GM12878 (cell line): ENCODE measurements around the gene SIGLEC11. TPM values are rescaled to one million over a fixed set of nuclear protein-coding genes. Genes with fewer than 3 reads are reported as not detected.

Experiments used
- BACH1 ChIP-seq: fragments of 450-650 bp; IDR thresholded peaks from 2 replicates; pipeline ENCODE4 v1.6.1; 2017; ENCODE audit warnings: mild to moderate bottlenecking, borderline replicate concordance
- CBX3 ChIP-seq: fragments of 200-600 bp; sonication (generic); IDR thresholded peaks from 2 replicates; pipeline ENCODE4 v1.6.1; 2016; ENCODE audit warnings: low read depth, borderline replicate concordance
- CBX5 ChIP-seq: sonication (generic); IDR thresholded peaks from 2 replicates; pipeline ENCODE4 v1.6.1; 2016; ENCODE audit warnings: low read depth, moderate library complexity, mild to moderate bottlenecking, inconsistent platforms
- EZH2 ChIP-seq: IDR thresholded peaks from 2 replicates; pipeline ENCODE4 v1.6.1; 2012; ENCODE audit warnings: low read depth, mild to moderate bottlenecking, control low read depth, inconsistent platforms, low read length, borderline replicate concordance; ENCODE audit not compliant: control insufficient read depth
- GABPA ChIP-seq: IDR thresholded peaks from 2 replicates; pipeline ENCODE4 v1.6.1; 2014; ENCODE audit warnings: antibody characterized with exemption, low read depth, mild to moderate bottlenecking, inconsistent platforms
- IKZF2 ChIP-seq, 2 experiments: fragments of 450-650 bp; IDR thresholded peaks; 2 replicates each; pipeline ENCODE4 v1.6.1; 2017; ENCODE audit warnings: mild to moderate bottlenecking in 2 of 2, moderate library complexity in 2 of 2
- MEF2B ChIP-seq: fragments of 450-650 bp; IDR thresholded peaks from 2 replicates; pipeline ENCODE4 v1.6.1; 2018; ENCODE audit warnings: mild to moderate bottlenecking, moderate library complexity; ENCODE audit not compliant: partially characterized antibody, poor library complexity, severe bottlenecking
- NFIC ChIP-seq: IDR thresholded peaks from 2 replicates; pipeline ENCODE4 v1.6.1; 2012; ENCODE audit warnings: low read depth, mild to moderate bottlenecking, inconsistent platforms, low read length, moderate library complexity
- NR2F1 ChIP-seq: fragments of 450-650 bp; conservative IDR thresholded peaks from 2 replicates; pipeline ENCODE4 v1.6.1; 2017; ENCODE audit warnings: mild to moderate bottlenecking
- NRF1 ChIP-seq: conservative IDR thresholded peaks from 2 replicates; pipeline ENCODE4 v1.6.1; 2011; ENCODE audit warnings: mild to moderate bottlenecking, low read depth, low read length, improper control_type of control experiment
- PAX5 ChIP-seq: IDR thresholded peaks from 2 replicates; pipeline ENCODE4 v1.6.1; 2011; ENCODE audit warnings: low read depth, low read length, borderline replicate concordance
- PML ChIP-seq: IDR thresholded peaks from 2 replicates; pipeline ENCODE4 v1.6.1; 2012; ENCODE audit warnings: low read length, inconsistent platforms
- POLR2A ChIP-seq: IDR thresholded peaks from 2 replicates; pipeline ENCODE4 v1.6.1; 2011; ENCODE audit warnings: low read depth, mild to moderate bottlenecking, low read length
- STAT3 ChIP-seq: IDR thresholded peaks from 2 replicates; pipeline ENCODE4 v1.6.1; 2011; ENCODE audit warnings: low read depth, low read length, improper control_type of control experiment
- SUPT20H ChIP-seq: IDR thresholded peaks from 2 replicates; pipeline ENCODE4 v1.6.1; 2011; ENCODE audit warnings: low read depth, mild to moderate bottlenecking, low read length, moderate library complexity, borderline replicate concordance; ENCODE audit not compliant: control insufficient read depth
- polyA plus RNA-seq, 11 experiments: library from polyadenylated mRNA; depleted of rRNA in 4 of 11; unstranded in 6 of 11; stranded (reverse) in 5 of 11; fragments of >200 nt; fragmentation: Nextera tagmentation in 4 of 11; fragmentation: Illumina TruSeq in 1 of 11; extraction: Ambion mirVana in 4 of 11; extraction: Trizol in 1 of 11; gene quantifications; 1 replicate in 1 of 11; 2 replicates in 10 of 11; pipeline versions ENCODE4 v1.2.1 to v1.2.3, GENCODE V29; 2011 to 2016; ENCODE audit warnings: inconsistent platforms in 2 of 11, missing spikeins in 2 of 11, low read depth in 1 of 11
- total RNA-seq, 4 experiments: library from RNA; depleted of rRNA in 3 of 4; stranded (reverse); fragments of >200 nt in 3 of 4; fragmentation: Illumina TruSeq in 1 of 4; extraction: Trizol in 1 of 4; gene quantifications; 2 replicates each; pipeline versions ENCODE4 v1.2.1 to v1.2.3, GENCODE V29; 2013 to 2021
- TF ChIP-seq, protein P1 (sequence below): IDR thresholded peaks from 2 replicates; pipeline ENCODE4 v1.6.1; 2011; ENCODE audit warnings: low read depth, low read length, improper control_type of control experiment, borderline replicate concordance
- TF ChIP-seq, protein P2 (sequence below): fragments of 450-650 bp; IDR thresholded peaks from 2 replicates; pipeline ENCODE4 v1.6.1; 2017; ENCODE audit warnings: mild to moderate bottlenecking
- TF ChIP-seq, protein P3 (sequence below): fragments of 450-650 bp; formaldehyde crosslinking; IDR thresholded peaks from 2 replicates; pipeline ENCODE4 v1.5.0; 2022; ENCODE audit warnings: mild to moderate bottlenecking, missing genetic modification characterization
- TF ChIP-seq, protein P4 (sequence below): IDR thresholded peaks from 2 replicates; pipeline ENCODE4 v1.6.1; 2012; ENCODE audit warnings: low read depth, low read length, improper control_type of control experiment
- TF ChIP-seq, protein P5 (sequence below): IDR thresholded peaks from 2 replicates; pipeline ENCODE4 v1.6.1; 2011; ENCODE audit warnings: borderline replicate concordance, low read depth, mild to moderate bottlenecking, moderate library complexity, low read length; ENCODE audit not compliant: insufficient read depth, poor library complexity, severe bottlenecking
- TF ChIP-seq, protein P6 (sequence below): fragments of 150-350 bp; IDR thresholded peaks from 2 replicates; pipeline ENCODE4 v1.6.1; 2014; ENCODE audit warnings: mild to moderate bottlenecking, low read depth, low read length

Gene SIGLEC11
- total and polyA plus RNA-seq, 10 of the 15 experiments (the other 5 are each of a cell fraction or from before 2014, with no cell fraction given), result not detected

DNA sequence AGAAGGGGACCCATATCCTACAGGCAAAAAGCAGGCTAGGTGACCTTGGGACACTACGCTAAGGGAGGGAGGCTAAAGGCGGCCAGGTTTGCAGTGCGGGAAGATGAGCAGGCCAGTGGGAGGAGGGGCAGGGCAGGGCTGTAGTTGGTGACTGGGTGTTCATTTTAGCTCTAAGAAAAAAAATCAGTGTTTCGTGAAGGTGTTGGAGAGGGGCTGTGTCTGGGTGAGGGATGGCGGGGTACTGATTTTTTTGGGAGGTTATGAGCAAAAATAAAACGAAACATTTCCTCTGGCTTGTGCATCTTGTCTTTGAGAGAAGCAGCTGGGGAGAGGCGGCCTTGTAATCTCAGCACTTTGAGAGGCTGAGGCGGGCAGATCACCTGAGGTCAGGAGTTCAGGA is 27.3 kb downstream of the SIGLEC11 start (continued):
- TF ChIP-seq, protein P1, sequence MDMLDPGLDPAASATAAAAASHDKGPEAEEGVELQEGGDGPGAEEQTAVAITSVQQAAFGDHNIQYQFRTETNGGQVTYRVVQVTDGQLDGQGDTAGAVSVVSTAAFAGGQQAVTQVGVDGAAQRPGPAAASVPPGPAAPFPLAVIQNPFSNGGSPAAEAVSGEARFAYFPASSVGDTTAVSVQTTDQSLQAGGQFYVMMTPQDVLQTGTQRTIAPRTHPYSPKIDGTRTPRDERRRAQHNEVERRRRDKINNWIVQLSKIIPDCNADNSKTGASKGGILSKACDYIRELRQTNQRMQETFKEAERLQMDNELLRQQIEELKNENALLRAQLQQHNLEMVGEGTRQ, result no peak
- TF ChIP-seq CBX3 (no peak), POLR2A (peak; percentile 84), PML (0 out of 2 replicates have a peak, but pooled peaks have one; percentile 26), NR2F1 (0 out of 2 replicates have a peak, but pooled peaks have one; percentile 17), GABPA (no peak), NRF1 (no peak), MEF2B (no peak), BACH1 (0 out of 2 replicates have a peak, but pooled peaks have one; percentile 38), SUPT20H (no peak), EZH2 (no peak), CBX5 (no peak), IKZF2 (IDR thresholded peaks at IDR 0.05) (no peak), STAT3 (no peak), NFIC (no peak), PAX5 (no peak)
- TF ChIP-seq, protein P2, sequence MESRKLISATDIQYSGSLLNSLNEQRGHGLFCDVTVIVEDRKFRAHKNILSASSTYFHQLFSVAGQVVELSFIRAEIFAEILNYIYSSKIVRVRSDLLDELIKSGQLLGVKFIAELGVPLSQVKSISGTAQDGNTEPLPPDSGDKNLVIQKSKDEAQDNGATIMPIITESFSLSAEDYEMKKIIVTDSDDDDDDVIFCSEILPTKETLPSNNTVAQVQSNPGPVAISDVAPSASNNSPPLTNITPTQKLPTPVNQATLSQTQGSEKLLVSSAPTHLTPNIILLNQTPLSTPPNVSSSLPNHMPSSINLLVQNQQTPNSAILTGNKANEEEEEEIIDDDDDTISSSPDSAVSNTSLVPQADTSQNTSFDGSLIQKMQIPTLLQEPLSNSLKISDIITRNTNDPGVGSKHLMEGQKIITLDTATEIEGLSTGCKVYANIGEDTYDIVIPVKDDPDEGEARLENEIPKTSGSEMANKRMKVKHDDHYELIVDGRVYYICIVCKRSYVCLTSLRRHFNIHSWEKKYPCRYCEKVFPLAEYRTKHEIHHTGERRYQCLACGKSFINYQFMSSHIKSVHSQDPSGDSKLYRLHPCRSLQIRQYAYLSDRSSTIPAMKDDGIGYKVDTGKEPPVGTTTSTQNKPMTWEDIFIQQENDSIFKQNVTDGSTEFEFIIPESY, result no peak
- TF ChIP-seq, protein P3, sequence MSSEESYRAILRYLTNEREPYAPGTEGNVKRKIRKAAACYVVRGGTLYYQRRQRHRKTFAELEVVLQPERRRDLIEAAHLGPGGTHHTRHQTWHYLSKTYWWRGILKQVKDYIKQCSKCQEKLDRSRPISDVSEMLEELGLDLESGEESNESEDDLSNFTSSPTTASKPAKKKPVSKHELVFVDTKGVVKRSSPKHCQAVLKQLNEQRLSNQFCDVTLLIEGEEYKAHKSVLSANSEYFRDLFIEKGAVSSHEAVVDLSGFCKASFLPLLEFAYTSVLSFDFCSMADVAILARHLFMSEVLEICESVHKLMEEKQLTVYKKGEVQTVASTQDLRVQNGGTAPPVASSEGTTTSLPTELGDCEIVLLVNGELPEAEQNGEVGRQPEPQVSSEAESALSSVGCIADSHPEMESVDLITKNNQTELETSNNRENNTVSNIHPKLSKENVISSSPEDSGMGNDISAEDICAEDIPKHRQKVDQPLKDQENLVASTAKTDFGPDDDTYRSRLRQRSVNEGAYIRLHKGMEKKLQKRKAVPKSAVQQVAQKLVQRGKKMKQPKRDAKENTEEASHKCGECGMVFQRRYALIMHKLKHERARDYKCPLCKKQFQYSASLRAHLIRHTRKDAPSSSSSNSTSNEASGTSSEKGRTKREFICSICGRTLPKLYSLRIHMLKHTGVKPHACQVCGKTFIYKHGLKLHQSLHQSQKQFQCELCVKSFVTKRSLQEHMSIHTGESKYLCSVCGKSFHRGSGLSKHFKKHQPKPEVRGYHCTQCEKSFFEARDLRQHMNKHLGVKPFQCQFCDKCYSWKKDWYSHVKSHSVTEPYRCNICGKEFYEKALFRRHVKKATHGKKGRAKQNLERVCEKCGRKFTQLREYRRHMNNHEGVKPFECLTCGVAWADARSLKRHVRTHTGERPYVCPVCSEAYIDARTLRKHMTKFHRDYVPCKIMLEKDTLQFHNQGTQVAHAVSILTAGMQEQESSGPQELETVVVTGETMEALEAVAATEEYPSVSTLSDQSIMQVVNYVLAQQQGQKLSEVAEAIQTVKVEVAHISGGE (CRISPR knock-in tag), result no peak; the same call in 1 of the 2 replicates
- TF ChIP-seq, protein P4, sequence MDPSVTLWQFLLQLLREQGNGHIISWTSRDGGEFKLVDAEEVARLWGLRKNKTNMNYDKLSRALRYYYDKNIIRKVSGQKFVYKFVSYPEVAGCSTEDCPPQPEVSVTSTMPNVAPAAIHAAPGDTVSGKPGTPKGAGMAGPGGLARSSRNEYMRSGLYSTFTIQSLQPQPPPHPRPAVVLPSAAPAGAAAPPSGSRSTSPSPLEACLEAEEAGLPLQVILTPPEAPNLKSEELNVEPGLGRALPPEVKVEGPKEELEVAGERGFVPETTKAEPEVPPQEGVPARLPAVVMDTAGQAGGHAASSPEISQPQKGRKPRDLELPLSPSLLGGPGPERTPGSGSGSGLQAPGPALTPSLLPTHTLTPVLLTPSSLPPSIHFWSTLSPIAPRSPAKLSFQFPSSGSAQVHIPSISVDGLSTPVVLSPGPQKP, result no peak
- TF ChIP-seq, protein P5, sequence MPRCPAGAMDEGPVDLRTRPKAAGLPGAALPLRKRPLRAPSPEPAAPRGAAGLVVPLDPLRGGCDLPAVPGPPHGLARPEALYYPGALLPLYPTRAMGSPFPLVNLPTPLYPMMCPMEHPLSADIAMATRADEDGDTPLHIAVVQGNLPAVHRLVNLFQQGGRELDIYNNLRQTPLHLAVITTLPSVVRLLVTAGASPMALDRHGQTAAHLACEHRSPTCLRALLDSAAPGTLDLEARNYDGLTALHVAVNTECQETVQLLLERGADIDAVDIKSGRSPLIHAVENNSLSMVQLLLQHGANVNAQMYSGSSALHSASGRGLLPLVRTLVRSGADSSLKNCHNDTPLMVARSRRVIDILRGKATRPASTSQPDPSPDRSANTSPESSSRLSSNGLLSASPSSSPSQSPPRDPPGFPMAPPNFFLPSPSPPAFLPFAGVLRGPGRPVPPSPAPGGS, result no peak
- TF ChIP-seq, protein P6, sequence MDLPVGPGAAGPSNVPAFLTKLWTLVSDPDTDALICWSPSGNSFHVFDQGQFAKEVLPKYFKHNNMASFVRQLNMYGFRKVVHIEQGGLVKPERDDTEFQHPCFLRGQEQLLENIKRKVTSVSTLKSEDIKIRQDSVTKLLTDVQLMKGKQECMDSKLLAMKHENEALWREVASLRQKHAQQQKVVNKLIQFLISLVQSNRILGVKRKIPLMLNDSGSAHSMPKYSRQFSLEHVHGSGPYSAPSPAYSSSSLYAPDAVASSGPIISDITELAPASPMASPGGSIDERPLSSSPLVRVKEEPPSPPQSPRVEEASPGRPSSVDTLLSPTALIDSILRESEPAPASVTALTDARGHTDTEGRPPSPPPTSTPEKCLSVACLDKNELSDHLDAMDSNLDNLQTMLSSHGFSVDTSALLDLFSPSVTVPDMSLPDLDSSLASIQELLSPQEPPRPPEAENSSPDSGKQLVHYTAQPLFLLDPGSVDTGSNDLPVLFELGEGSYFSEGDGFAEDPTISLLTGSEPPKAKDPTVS, result no peak
